ENCODE results near the gene ASIC4. TPM values are rescaled to one million over a fixed set of nuclear protein-coding genes. Genes with fewer than 3 reads are reported as not detected.

ASIC4 gene
- total and polyA plus RNA-seq, 9 of the 15 experiments (the other 6 are each of a cell fraction or from before 2014, with no cell fraction given) = 0.07 to 19.2 (median 4.8) TPM

DNA sequence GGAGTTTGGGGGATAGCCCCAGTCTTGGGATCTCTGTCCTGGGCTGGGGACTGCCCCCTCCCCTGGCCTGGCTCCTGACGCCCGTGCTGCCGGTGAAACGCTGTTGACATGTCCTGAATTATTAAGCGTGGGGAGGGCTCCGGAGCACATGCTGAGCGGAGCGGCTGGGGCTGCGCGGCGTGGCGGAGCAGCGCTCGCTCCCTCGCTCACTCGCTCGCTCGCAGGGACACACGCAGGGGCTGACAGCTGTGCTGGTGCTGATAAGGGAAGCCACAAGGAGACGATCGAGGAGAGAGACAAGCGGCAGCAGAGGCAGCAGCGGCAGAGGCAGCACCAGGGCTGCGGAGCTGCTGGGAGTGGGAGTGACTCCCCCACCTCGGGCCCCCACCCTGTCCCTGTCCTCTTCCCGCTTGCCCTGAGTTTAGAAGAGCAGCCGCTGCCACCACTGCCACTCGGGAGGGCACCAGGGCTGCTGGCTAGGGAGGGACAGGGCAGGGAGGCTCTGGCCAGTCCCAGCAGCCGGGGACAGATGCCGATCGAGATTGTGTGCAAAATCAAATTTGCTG is at the start of gene ASIC4 (continued):
- TF ChIP-seq CREB3 (tag; conservative IDR thresholded peaks at IDR 0.05; ENCODE audit: low read depth) (no peak), MEF2A (IDR thresholded peaks at IDR 0.05; ENCODE audit: control insufficient read depth, low read depth, low read length) (peak; percentile 33; the same call in 1 of the 2 replicates), BMI1 (IDR thresholded peaks at IDR 0.05; ENCODE audit: low read length) (no peak), KLF1 (tag; IDR thresholded peaks at IDR 0.05) (no peak), ZFP91 (CRISPR knock-in tag; IDR thresholded peaks at IDR 0.05) (no peak), MTA1 (IDR thresholded peaks at IDR 0.05; ENCODE audit: borderline replicate concordance) (peak; percentile 89), KLF6 (CRISPR knock-in tag; IDR thresholded peaks at IDR 0.05; ENCODE audit: borderline replicate concordance) (no peak), RBM22 (IDR thresholded peaks at IDR 0.05; ENCODE audit: low read depth, low read length, poor library complexity, severe bottlenecking) (peak; percentile 50), KAT8 (IDR thresholded peaks at IDR 0.05; ENCODE audit: low read depth) (no peak), RFX1 (IDR thresholded peaks at IDR 0.05) (no peak), XRCC5 (IDR thresholded peaks at IDR 0.05; ENCODE audit: low read depth, low read length) (no peak; the same call in 1 of the 2 replicates), NFXL1 (CRISPR knock-in tag; IDR thresholded peaks at IDR 0.05) (no peak), POLR2AphosphoS2 (IDR thresholded peaks at IDR 0.05; ENCODE audit: low read length) (peak; percentile 36; the same call in 1 of the 2 replicates), CBX8 (IDR thresholded peaks at IDR 0.05; ENCODE audit: borderline replicate concordance, extremely low read depth, low read depth, low read length, poor library complexity, severe bottlenecking) (no peak)
- TF ChIP-seq, protein P1, sequence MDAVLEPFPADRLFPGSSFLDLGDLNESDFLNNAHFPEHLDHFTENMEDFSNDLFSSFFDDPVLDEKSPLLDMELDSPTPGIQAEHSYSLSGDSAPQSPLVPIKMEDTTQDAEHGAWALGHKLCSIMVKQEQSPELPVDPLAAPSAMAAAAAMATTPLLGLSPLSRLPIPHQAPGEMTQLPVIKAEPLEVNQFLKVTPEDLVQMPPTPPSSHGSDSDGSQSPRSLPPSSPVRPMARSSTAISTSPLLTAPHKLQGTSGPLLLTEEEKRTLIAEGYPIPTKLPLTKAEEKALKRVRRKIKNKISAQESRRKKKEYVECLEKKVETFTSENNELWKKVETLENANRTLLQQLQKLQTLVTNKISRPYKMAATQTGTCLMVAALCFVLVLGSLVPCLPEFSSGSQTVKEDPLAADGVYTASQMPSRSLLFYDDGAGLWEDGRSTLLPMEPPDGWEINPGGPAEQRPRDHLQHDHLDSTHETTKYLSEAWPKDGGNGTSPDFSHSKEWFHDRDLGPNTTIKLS (IDR thresholded peaks at IDR 0.05; ENCODE audit: borderline replicate concordance, low read depth) = peak; percentile 59
- TF ChIP-seq, protein P2, sequence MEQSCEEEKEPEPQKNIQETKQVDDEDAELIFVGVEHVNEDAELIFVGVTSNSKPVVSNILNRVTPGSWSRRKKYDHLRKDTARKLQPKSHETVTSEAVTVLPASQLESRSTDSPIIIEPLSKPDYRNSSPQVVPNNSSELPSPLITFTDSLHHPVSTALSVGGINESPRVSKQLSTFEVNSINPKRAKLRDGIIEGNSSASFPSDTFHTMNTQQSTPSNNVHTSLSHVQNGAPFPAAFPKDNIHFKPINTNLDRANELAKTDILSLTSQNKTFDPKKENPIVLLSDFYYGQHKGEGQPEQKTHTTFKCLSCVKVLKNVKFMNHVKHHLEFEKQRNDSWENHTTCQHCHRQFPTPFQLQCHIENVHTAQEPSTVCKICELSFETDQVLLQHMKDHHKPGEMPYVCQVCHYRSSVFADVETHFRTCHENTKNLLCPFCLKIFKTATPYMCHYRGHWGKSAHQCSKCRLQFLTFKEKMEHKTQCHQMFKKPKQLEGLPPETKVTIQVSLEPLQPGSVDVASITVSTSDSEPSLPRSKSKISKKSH (CRISPR knock-in tag; IDR thresholded peaks at IDR 0.05) = no peak
- TF ChIP-seq, protein P3, sequence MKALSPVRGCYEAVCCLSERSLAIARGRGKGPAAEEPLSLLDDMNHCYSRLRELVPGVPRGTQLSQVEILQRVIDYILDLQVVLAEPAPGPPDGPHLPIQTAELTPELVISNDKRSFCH (CRISPR knock-in tag; IDR thresholded peaks at IDR 0.05) = no peak
- TF ChIP-seq, protein P3 (tag; IDR thresholded peaks at IDR 0.05) = no peak
- TF ChIP-seq, protein P4, sequence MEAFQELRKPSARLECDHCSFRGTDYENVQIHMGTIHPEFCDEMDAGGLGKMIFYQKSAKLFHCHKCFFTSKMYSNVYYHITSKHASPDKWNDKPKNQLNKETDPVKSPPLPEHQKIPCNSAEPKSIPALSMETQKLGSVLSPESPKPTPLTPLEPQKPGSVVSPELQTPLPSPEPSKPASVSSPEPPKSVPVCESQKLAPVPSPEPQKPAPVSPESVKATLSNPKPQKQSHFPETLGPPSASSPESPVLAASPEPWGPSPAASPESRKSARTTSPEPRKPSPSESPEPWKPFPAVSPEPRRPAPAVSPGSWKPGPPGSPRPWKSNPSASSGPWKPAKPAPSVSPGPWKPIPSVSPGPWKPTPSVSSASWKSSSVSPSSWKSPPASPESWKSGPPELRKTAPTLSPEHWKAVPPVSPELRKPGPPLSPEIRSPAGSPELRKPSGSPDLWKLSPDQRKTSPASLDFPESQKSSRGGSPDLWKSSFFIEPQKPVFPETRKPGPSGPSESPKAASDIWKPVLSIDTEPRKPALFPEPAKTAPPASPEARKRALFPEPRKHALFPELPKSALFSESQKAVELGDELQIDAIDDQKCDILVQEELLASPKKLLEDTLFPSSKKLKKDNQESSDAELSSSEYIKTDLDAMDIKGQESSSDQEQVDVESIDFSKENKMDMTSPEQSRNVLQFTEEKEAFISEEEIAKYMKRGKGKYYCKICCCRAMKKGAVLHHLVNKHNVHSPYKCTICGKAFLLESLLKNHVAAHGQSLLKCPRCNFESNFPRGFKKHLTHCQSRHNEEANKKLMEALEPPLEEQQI (IDR thresholded peaks at IDR 0.05) = no peak

Data from K562 (cell line).